Measurements from ENCODE around the gene NBAS.

The NBAS gene

DNA sequence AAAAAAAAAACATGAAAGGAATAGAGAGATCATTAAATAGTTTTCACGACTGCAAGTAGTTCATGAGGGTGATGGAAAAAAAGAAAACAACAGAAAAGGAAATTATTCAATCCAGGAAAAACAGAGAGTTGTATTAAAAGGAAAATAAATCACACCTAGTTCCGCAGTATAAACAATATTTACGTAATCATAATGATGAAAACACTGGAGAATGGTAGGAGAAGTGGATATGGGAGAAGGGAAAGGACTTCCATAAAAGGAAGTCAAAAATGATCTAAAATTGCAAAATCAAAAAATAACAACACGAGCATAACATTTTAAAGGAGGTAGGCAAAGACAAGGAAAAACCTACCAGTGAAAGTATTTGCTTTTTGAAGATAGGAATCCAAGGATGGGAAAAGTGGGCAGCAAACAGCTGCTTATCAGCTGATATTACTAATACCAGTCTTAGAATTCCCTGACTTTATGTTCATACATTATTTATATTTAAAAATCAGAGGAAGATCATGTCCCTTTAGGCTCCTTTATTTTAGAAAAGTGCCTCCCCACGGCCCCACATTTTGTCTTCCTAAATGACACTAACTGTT lies 160.8 kb downstream of the NBAS start:
- DNase-seq: no peak

DNA sequence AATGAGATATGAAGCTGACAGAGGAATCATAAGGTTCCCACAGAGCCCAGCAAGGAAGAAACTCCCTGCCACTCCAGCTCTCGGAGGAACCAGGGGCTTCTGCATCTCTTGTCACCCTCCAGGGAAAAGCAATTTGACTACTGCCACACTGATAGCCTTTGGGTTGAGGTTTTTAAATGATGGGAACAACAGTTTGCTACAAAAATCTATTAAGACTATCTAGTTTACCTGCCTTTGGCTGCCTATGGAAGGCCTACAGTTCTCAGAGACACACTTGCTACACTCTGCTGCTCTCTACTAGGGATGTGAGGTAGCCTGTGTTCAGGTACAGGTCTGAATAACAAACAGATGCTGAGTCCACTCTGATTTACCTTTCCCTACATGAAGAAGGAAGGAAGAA lies 161.9 kb downstream of the NBAS start:
- DNase-seq: no peak

DNA sequence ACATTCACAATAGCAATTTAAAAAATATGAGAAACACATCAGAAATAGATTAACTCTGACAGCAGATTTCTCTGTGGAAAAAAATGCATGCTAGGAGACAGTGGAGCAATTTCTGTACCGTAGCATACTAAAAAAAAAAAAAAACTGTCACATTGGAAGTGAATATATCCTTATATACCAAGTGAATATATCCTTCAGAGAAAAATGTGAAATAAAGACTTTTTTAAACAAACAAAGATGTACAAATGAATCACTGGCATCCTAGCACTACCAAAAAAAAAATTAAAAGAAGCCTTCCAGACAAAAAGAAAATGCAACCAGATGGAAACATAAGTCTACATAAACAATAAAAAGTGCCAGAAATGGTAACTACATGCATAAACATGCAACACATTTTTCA lies 169.4 kb downstream of the NBAS start:
- DNase-seq: no peak

DNA sequence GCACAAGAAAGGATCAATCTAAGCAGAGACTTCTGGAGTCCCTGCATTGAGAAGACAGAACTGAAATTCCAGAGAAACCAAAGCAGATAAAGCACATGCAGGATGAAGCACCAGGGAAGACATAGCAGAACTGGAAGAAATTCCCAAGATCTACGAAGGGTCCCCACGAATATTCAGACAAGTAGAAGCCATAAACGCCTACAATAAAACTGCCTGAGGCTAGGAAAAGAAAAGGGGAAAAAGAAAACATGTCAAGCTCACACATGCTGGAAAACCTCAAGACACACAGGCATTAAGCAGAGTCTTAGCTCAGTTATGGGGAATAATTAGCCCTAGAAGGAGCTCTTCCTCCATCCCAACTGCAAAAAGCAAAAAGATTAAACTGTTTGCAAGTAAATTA lies 171.2 kb downstream of the NBAS start:
- no peak for DNase-seq

DNA sequence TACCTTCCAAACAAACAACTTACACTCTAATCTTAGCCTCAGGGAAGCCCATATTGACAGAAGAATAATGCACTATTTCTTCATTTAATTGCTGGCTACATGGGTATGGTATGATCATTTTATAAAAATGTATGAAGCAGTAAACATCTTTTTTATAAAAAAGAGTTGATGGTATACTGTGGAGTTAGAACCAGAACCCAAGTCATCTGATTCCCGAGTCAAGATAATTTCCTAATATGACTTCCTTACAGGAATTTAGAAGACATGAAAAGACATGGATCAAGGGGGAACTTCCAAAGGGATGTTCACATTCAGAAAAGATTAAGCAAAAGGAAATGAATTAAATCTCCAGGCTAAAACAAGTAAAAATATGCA lies 171.8 kb downstream of the NBAS start:
- DNase-seq: no peak

DNA sequence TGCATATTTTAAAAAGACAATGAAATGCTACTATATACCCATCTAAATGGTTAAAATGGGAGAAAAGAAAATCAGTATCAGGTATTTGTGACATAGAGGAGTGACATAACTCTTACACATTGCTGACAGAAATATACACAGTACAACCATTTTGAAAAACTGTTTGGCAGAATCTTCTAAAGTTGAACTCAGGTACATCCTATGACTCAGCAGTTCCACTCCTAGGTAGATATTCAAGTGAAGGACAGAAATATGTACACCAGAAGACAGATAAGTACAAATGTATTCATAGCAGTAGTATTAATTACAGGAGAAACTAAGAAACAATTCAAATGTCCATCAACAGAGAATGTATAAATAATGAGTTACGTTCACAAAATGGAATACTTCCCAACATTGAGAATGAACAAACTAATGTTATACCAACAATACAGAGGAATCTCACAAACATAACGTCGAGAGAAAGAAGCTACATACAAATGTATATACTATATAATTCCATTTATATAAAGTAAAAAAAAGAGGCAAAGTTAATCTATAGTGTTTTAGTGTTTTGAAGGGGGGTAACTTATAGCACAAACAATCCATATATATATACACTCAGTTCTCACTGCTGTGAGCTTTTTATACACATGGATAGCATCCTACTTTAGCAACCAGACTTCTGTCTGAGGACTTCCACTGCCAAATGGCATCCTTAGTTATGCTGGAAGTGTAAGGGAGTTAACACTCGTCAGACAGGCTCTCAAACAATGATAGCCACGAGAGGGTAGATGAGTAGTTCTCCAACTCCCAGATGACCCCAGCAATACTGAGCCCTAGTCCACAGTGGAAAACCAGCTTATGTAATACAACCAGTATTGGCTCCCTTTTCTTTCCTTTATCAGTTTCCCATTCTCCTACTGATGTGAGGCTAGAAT lies 172.5 kb downstream of the NBAS start:
- DNase-seq: no peak

DNA sequence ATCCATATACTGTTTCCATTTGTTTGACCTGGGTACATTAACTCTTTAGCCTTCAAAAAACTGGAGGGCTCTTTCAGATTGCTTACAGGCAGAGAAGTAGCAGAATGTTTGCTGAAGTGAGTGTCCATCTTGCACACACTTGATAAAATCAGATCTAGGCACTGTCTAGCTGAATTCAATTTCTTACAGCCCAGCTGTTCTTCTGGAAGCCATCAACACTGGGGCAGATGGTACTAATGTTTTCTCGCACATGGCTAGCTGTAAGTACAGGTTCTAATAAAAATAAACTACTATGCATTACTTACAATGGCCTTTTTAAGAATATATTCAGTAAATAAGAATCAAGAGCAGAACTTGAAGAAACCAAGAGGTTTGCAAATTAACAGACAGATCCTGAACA lies 175.9 kb downstream of the NBAS start:
- no peak for DNase-seq

DNA sequence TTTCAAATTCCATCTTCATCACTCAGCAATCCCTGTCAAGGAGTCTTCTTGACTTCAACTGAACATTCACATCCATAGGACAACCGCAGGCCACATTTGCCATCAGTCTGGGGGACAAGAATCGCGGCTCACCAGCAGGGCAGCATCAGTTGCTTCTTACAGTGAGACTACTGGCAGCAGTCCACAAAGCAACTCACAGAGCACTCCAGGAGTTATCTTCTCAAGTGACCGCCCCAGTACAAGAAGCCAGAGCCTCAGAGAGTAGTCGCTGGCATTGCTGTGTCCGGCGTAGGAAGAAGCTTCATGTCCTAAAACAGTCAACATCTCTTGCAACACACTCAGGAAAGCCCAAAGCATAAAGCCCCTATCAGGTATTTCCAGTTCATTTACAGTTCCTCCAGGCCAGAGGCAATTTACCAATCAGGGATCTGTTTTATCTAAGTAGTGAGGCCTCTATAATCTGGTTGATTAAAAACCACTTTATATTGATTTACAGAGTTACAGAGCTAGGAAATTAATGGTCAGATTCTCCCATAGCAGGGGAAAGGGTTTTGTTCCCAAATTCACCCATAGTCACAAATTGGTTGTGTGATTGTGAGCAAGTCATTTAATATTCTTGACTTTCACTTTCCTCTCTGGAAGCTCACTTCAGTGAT lies 177.3 kb downstream of the NBAS start:
- DNase-seq: no peak

DNA sequence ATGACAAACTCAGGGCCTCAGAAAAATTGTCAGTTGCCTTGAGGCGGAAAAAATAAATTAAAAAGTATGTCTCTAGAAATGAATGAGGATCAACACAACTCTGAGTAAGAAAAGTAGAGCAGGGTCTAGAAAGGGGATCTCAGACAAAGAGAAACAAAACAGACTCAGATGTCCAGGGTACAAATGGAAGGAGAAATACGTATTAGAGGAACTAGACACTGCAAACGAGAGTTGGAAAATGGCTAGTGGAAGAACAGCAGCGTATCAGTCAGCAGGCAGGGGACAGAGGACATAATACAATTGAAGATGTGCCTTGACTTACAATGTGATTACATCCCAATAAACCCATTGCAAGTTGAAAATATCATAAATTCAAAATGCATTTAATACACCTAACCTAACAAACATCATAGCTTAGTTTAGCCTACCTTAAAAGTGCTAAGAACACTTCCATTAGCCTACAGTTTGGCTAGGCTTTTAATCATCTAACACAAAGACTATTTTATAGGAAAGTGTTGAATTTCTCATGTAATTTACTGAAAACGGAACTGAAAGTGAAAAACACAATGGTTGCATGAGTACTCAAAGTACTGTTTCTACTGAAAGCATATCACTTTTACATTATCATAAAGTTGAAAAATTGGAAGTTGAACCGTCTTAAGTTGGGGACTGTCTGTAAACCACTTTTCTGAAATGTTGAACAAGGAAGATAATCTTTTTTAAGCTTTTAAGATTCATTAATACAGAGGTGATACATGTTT lies 182.8 kb downstream of the NBAS start:
- no peak for DNase-seq

DNA sequence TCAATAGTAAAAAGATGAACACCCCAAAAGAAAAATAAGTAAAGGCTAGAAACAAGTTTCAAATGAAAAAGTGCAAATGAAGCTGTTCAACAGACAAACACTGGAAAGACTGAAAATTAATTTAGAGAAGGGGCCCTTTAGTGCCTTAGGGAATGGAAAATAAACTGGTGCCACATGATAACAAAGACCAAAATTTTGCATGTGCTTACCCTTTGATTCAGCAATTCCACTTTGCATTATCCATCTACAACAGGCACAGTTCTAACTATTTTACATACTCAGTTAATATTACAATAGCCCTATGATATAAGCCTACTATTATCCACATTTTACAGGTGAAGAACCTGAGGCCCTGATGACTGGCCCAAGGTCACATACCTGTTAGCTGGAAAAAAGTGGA lies 183.9 kb downstream of the NBAS start:
- no peak for DNase-seq

DNA sequence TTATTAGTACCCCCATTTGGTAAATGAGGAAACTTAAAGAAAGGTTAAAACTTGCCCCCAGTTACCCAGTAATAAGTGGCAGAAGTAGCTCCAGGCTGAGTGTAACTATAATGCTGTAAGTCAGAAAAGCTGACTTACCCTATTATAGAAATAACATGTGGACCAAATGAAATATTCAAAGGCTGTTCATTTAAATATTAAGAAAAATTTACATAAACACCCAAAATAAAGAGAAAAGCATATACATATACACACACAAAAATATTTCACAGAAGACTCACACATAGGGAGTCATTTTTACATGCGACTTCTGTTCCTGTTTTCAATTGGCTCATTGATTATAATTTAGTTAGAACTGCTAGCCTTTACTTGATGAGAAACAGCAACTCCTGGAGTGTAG lies 189.1 kb downstream of the NBAS start:
- no peak for DNase-seq

DNA sequence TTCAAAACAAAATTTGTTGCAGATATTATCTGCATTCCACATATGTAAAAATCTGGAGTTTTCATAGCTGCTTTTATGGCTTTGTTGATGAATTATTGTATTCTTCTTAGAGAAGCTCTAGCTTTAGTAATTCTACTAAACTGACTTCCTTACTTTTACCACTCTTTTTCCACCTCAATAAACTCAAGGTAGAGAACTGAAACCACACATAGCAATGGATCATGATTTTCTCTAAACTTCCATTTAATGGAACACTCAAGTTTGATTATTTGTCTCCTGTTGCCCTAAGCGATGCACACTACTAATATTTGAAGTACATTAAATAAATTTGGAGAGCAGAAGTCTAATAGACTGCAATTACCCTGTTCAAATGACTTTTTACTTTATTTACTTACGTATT lies 192.0 kb downstream of the NBAS start:
- DNase-seq: no peak

DNA sequence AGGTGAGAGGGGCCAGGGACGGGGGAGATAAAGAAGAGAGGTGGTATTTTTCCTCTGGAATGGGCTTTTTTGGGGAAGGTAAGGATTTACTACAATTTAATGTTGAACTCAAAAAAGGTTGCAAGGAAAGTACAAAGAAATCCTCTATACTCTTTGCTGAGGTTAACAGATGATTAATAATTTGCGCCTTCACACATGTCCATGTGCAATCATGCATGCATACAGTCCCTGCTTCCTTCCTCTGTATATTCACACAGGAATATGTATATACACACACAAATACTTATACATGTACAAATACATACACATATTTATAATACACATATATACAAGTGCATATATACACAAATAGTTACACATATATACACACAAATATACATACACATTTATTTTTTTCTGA lies 193.4 kb downstream of the NBAS start:
- DNase-seq: no peak

DNA sequence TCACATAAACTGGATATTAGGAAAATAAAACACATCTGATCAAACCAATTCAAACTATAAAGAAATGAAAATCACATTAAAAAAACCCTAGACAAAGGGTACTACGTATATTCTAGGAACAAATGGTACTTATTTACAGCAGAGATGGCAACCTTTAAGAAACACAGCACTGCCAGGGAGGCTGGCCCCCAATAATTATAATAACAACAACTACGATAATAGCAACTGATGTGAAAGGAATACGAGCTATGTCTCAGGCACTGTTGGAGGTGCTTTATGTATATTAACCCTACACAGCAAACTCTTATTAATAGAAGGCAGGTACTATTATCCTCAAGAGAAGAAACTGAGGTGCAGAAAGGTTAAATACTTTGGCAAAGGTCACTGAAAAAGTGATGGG lies 193.9 kb downstream of the NBAS start:
- no peak for DNase-seq

DNA sequence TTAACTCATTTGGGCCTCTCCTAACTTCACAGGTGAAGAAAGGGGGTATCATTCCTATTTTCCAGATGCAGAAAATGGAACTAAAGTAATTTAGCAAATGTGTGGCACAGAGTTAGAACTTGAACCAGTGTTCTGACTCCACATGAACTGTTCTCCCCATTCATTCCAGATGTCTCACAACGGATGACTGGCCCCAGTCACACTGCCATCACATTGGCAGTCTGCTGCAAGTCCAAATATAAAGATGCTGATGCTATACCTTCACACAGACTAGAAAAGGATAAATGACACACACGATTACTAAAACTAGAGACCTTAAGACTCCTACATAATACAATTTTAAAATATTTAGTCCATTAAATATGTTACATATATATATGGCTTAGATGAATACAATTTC lies 195.7 kb downstream of the NBAS start:
- DNase-seq: no peak

DNA sequence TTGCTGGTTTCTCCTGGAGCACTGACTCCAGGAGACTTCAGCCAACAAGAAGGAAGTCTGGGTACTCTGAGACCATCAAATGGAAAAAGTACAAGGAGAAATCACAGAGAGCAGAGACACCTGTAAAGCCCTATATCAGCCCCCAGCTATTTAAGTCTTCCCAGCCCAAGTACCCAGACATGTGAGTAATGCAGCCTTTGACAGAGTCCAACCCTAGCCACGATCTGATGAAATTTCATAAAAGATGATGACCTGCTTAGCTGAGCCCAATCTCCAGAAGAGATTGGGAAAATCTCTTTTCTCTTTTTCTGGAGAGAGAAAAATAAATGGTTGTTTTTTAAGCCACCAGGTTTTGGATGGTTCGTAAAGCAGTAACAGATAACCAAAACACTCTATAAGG lies 196.6 kb downstream of the NBAS start:
- no peak for DNase-seq

DNA sequence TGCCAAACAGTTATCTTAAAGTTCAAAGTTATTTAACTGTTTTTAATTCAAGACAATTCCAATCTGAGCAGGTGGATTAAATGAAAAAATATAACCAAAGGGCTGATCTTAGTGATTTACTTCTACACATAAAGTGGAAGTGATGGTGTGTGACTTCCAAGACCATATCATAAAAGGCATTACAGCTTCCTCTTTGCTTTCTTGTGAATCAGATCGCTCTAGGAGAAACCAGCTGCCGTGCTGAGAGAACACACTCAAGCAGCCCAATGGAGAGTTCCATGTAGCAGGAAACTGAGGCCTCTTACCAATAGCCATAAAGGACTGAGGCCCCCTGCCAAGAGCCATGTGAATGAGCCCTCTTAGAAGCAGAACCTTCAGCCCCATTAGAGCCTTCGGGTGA lies 197.4 kb downstream of the NBAS start:
- no peak for DNase-seq

DNA sequence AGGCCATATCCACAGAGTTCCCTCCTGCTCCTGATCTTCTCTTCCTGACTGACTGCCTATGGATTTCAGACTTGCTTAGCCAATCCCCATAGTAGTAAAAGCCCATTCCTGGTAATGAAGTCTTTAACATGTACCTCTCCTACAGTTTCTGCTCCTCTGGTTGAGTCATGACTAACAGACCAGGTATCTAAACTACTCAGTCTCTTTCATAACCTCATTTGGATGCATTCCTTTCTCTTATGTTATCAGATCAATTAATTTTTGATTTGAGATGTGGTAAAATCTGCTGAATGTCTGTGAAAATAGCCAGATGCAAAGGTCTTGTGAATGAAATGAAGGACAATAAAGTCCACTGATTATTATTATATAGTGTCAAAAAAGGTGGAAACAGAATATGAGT lies 198.0 kb downstream of the NBAS start:
- DNase-seq: no peak

DNA sequence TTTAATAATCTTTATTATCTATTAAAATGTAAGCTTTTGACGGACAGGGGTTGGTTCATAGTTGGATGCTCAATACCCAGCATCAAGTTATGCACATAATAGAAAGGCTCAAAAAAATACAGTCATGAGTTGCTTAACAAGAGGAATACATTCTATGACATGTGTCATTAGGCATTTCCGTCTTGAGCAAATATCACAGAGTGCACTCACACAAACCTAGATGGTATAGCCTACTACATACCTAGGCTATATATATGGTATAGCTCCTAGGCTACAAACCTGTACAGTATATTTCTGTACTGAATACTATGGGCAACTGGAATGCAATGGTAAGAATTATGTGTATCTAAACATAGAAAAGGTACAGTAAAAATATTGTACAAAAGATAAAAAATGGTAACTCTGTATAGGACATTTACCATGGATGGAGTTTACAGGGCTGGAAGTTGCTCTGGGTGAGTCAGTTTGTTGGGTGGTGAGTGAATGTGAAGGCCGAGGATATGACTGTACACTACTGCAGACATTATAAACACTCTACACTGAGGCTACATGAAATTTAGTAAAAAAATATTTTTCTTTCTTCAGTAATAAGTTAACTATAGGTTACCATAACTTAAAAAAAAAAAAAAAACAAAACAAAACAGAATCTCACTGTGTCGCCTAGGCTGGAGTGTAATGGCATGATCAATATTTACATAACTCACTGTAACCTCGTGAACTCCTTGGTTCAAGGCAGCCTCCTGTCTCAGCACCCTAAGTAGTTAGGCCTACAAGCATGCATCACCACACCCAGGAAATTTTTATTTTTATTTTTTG lies 201.2 kb downstream of the NBAS start:
- no peak for DNase-seq

DNA sequence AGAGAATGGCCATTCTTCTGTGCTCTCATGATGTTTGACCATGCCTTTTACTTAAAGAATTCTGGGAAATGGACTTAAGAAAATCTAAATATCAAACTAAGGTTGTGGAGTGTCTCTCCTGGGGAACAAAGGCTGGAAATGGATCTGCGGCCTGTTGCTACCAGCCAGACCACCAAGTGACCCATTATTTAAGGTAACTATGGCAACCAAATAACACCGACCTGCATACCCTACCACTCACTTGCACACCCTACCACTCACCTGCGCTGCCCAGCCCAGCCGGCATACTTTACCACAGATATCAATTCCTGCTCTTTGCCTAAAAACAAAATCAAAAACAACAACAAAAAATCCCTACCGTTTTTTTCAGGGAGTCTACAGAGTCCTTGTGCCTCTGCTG lies 203.2 kb downstream of the NBAS start:
- no peak for DNase-seq

DNA sequence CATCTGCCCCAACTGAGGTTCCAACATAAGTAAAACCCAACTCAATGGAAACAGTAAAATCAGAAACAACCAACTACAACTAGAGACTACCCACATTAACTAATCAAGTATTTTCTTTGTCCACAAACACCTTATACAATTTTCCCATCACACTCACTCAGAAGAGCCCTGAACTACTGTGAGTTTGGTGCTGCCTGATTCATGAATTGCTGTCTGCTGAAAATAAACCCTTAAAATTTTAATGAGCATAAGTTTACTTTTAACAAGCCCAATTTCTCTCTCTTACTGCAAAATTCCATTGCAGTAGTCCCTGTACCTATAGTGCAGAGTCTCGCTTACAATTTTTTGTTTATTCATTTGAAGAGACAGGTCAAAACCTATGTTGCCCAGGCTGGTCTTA lies 203.9 kb downstream of the NBAS start:
- DNase-seq: no peak

DNA sequence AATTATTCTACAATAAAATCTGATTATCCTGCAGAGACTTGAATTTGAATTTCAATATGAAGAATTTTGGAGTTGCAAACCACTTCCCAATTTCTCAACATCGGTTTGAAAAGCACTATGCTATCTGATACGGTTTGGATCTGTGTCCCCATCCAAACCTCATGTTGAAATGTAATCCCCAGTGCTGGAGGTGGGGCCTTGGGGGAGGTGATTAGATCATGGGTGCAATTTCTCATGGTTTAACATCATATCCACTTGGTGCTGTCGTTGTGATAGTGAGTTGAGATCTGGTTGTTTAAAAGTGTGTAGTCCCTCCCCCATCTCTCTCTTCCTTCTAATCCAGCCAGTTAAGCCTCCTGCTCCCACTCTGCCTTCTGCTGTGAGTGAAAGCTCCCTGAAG lies 205.7 kb downstream of the NBAS start:
- no peak for DNase-seq
